ENCODE data around the gene KLF17.
A peak's percentile ranks its signal among the peaks of the same experiment; 100 is the strongest.

Gene KLF17

DNA sequence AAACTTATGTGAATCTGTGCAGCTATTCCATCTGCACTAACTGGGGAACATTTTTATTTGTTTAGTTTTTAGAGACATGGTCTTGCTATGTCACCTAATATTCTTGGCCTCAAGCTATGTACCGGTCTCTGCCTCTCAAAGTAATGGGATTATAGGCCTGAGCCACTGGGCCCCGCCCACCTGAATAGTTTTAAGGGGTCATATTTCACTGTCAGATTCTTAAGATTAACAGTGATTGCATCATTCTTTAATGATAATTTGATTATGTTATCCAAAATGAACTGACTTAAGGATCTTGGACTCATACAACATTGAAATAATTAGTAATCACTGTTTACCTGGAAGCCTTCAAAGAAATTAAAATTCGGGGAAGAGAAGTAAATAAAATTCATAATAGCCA is 35.4 kb downstream of the KLF17 start:
- no peak for DNase-seq

DNA sequence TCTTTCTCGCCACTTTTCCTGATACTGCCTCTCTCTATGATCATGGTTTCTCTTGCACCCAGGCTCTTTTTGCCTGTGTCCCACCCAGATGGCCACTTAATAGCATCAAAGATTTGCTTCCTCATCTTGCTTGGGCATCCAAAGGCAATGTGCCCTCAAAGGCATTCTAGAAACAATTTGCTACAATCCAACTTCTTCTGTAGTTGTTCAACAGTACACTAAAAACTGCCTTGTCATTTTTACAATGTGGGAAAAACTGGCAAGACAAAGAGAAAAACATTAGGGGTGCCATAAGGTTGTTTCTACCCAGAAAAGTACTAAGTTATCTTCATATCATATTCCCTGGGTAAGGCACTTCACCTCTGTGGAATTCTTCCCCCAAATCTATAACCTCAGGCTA is 39.3 kb downstream of the KLF17 start:
- DNase-seq, result no peak

- no peak for DNase-seq
Observed at GRCh38 chr1:44158871-44159270, 40.2 kb downstream of the KLF17 start.

GRCh38 chr1:44161546-44161945 is 42.9 kb downstream of the KLF17 start:
- no peak for DNase-seq

DNA sequence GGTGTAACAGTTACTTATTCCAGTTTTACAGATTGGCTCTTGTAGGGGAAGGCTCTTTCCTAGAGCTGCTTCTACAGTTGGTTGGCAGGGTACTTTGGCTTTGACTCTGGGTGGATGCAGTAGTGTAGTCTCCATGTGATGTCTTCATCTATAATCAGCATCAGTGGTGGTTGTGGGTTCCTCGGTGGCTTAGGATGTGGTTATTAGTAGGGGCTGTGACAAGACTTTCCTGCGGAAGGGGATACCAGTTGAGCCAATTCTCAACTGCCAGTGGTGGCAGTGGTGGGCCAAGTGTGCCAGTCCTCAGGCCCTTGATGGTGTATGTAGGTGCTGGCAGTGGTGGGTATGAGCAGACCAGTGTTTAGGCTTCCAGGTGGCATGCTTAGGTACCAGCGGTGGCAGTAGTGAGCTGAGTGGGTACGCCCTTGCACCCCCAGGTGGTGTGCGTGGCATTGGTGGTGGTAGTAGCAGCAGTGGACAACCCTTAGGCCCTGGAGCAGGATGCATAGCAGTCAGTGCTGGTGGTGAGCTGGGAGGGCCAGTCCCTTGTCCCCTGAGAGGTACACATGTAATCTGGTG is 50.0 kb downstream of the KLF17 start:
- DNase-seq, result peak; percentile 61

DNA sequence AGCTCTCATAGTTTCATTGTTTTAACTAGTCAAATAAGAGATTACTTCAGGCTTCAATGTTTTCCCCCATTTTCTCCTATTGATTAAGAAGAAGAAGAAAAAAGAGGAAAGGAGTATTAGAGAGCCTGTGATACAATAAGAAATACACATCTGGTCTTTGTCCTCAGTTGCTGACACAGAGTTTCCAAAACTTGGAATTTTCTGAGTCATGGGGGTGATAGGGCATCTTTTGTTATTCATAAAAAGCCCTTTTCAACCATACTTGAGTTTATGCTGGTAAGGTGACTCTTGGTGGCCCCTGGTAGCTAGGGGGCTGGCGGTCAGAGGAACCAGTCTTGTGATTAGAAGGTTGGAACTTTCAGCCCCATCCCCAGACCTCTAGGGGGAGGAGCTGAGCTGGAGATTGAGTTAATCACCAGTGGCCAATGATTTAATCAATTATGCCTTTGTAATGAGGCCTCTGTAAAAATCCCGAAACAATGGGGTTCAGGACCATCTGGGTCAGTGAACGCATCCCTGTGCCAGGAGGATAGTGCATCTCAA is 51.7 kb downstream of the KLF17 start:
- DNase-seq, result no peak

- DNase-seq, result no peak
Observed at GRCh38 chr1:44174630-44175029, 56.0 kb downstream of the KLF17 start.
